ENCODE results near the gene ATF6. TPM values are rescaled to one million over a fixed set of nuclear protein-coding genes. Genes with fewer than 3 reads are reported as not detected.
A peak's percentile ranks its signal among the peaks of the same experiment; 100 is the strongest.

Gene ATF6
- total and polyA plus RNA-seq, 9 of the 15 experiments (the other 6 are each of a cell fraction or from before 2014, with no cell fraction given): 11.7 to 32.4 (median 20.4) TPM

GRCh38 chr1:161727256-161727924 lies 38.7 kb upstream of the ATF6 start (continued):
- TF ChIP-seq HOMEZ (CRISPR knock-in tag; IDR thresholded peaks at IDR 0.05): 0 out of 2 replicates have a peak, but pooled peaks have one; percentile 49
- TF ChIP-seq, protein P1, sequence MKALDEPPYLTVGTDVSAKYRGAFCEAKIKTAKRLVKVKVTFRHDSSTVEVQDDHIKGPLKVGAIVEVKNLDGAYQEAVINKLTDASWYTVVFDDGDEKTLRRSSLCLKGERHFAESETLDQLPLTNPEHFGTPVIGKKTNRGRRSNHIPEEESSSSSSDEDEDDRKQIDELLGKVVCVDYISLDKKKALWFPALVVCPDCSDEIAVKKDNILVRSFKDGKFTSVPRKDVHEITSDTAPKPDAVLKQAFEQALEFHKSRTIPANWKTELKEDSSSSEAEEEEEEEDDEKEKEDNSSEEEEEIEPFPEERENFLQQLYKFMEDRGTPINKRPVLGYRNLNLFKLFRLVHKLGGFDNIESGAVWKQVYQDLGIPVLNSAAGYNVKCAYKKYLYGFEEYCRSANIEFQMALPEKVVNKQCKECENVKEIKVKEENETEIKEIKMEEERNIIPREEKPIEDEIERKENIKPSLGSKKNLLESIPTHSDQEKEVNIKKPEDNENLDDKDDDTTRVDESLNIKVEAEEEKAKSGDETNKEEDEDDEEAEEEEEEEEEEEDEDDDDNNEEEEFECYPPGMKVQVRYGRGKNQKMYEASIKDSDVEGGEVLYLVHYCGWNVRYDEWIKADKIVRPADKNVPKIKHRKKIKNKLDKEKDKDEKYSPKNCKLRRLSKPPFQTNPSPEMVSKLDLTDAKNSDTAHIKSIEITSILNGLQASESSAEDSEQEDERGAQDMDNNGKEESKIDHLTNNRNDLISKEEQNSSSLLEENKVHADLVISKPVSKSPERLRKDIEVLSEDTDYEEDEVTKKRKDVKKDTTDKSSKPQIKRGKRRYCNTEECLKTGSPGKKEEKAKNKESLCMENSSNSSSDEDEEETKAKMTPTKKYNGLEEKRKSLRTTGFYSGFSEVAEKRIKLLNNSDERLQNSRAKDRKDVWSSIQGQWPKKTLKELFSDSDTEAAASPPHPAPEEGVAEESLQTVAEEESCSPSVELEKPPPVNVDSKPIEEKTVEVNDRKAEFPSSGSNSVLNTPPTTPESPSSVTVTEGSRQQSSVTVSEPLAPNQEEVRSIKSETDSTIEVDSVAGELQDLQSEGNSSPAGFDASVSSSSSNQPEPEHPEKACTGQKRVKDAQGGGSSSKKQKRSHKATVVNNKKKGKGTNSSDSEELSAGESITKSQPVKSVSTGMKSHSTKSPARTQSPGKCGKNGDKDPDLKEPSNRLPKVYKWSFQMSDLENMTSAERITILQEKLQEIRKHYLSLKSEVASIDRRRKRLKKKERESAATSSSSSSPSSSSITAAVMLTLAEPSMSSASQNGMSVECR (CRISPR knock-in tag; IDR thresholded peaks at IDR 0.05): no peak; the same call in 1 of the 2 replicates
- TF ChIP-seq ARNT (IDR thresholded peaks at IDR 0.05): no peak
- TF ChIP-seq SP2 (IDR thresholded peaks at IDR 0.05; ENCODE audit: extremely low read depth, low read depth, low read length, poor library complexity, severe bottlenecking): no peak
- no peak for TF ChIP-seq SPI1 (IDR thresholded peaks at IDR 0.05; ENCODE audit: borderline replicate concordance, low read depth, low read length)
- TF ChIP-seq RNF2 (IDR thresholded peaks at IDR 0.05): peak; percentile 5; the same call in 1 of the 2 replicates
- TF ChIP-seq ZBTB8A (IDR thresholded peaks at IDR 0.05; ENCODE audit: partially characterized antibody): no peak
- TF ChIP-seq, protein P2, sequence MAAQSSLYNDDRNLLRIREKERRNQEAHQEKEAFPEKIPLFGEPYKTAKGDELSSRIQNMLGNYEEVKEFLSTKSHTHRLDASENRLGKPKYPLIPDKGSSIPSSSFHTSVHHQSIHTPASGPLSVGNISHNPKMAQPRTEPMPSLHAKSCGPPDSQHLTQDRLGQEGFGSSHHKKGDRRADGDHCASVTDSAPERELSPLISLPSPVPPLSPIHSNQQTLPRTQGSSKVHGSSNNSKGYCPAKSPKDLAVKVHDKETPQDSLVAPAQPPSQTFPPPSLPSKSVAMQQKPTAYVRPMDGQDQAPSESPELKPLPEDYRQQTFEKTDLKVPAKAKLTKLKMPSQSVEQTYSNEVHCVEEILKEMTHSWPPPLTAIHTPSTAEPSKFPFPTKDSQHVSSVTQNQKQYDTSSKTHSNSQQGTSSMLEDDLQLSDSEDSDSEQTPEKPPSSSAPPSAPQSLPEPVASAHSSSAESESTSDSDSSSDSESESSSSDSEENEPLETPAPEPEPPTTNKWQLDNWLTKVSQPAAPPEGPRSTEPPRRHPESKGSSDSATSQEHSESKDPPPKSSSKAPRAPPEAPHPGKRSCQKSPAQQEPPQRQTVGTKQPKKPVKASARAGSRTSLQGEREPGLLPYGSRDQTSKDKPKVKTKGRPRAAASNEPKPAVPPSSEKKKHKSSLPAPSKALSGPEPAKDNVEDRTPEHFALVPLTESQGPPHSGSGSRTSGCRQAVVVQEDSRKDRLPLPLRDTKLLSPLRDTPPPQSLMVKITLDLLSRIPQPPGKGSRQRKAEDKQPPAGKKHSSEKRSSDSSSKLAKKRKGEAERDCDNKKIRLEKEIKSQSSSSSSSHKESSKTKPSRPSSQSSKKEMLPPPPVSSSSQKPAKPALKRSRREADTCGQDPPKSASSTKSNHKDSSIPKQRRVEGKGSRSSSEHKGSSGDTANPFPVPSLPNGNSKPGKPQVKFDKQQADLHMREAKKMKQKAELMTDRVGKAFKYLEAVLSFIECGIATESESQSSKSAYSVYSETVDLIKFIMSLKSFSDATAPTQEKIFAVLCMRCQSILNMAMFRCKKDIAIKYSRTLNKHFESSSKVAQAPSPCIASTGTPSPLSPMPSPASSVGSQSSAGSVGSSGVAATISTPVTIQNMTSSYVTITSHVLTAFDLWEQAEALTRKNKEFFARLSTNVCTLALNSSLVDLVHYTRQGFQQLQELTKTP (IDR thresholded peaks at IDR 0.05; ENCODE audit: low read depth in 1 of 2, partially characterized antibody in 2 of 2): no peak
- no peak for TF ChIP-seq ZNF644 (tag; IDR thresholded peaks at IDR 0.05; ENCODE audit: low read depth)
- no peak for TF ChIP-seq TAL1 (IDR thresholded peaks at IDR 0.05)
- TF ChIP-seq ZNF146 (CRISPR knock-in tag; IDR thresholded peaks at IDR 0.05; ENCODE audit: unreplicated experiment): no peak
- TF ChIP-seq ZNF124 (CRISPR knock-in tag; IDR thresholded peaks at IDR 0.05): no peak
- no peak for TF ChIP-seq ETV6 (IDR thresholded peaks at IDR 0.05; ENCODE audit: borderline replicate concordance in 1 of 2, low read depth in 2 of 2, low read length in 1 of 2)
- no peak for TF ChIP-seq ETV6 (CRISPR knock-in tag; IDR thresholded peaks at IDR 0.05; ENCODE audit: borderline replicate concordance)
- TF ChIP-seq, protein P3, sequence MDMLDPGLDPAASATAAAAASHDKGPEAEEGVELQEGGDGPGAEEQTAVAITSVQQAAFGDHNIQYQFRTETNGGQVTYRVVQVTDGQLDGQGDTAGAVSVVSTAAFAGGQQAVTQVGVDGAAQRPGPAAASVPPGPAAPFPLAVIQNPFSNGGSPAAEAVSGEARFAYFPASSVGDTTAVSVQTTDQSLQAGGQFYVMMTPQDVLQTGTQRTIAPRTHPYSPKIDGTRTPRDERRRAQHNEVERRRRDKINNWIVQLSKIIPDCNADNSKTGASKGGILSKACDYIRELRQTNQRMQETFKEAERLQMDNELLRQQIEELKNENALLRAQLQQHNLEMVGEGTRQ (CRISPR knock-in tag; IDR thresholded peaks at IDR 0.05): no peak
- no peak for TF ChIP-seq DNMT1 (IDR thresholded peaks at IDR 0.05)
- no peak for TF ChIP-seq ZNF212 (CRISPR knock-in tag; IDR thresholded peaks at IDR 0.05)
